ENCODE results near the gene TNFRSF1A. TPM values are rescaled to one million over a fixed set of nuclear protein-coding genes. Genes with fewer than 3 reads are reported as not detected.

The TNFRSF1A gene
- polyA plus RNA-seq, 2 of the 4 experiments (the other 2 are of a cell fraction): 416 to 460 TPM

DNA sequence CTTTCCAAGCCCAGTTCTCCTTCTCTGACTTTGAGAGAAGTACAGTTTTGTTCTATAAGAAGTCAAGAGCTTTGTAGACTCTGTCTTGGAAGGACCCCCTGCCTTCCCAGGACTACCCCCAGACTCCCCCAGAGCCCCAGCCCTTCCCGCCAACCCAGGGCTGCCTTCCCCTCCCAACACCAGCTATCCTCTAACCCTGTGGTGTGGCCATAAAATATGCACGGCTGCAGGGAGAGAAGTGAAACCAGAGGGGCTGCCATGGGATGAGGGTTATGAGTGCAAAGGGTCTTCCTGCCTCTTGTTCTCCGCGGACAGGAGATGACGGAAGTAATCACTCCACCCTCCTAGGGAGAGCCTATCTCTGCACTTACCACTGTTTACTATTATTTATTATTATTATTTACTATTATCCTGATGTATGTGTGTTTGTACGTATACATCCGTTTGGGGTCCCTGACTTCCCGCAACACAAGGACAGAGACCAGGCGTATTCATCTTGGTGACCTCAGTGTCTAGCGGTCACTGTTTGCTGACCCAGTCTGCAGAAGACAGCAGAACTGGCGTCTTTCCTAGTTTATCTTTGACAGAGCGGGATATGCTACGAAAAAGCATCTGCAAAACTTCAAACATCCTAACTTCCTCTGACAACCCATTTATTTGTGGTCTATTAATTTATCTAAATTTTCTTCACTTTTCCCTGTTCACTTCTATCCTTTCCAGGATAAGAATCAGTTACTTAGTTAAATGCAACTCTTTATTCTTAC, 37.0 kb upstream of the TNFRSF1A start:
- no peak overlapping the region for H3K4me3 ChIP-seq
- no peak for ATAC-seq
- no peak overlapping the region for H3K4me2 ChIP-seq
- no peaks in the 10 kb centered on the region for H3K9me3 ChIP-seq
- H3K27ac ChIP-seq: peak overlapping the region; percentile 62 to 97; a peak in 4 of 6 replicates
- no peak for FAIRE-seq
- peaks cover 57% of the 10 kb centered on the region for H3K4me1 ChIP-seq
- no peak for DNase-seq (ENCODE audit: low read depth in 1 of 2, low spot score in 1 of 2)
- TF ChIP-seq ZC3H11A (IDR thresholded peaks at IDR 0.05): no peak
- TF ChIP-seq, protein P1, sequence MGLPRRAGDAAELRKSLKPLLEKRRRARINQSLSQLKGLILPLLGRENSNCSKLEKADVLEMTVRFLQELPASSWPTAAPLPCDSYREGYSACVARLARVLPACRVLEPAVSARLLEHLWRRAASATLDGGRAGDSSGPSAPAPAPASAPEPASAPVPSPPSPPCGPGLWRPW (IDR thresholded peaks at IDR 0.05): no peak
- TF ChIP-seq, protein P2, sequence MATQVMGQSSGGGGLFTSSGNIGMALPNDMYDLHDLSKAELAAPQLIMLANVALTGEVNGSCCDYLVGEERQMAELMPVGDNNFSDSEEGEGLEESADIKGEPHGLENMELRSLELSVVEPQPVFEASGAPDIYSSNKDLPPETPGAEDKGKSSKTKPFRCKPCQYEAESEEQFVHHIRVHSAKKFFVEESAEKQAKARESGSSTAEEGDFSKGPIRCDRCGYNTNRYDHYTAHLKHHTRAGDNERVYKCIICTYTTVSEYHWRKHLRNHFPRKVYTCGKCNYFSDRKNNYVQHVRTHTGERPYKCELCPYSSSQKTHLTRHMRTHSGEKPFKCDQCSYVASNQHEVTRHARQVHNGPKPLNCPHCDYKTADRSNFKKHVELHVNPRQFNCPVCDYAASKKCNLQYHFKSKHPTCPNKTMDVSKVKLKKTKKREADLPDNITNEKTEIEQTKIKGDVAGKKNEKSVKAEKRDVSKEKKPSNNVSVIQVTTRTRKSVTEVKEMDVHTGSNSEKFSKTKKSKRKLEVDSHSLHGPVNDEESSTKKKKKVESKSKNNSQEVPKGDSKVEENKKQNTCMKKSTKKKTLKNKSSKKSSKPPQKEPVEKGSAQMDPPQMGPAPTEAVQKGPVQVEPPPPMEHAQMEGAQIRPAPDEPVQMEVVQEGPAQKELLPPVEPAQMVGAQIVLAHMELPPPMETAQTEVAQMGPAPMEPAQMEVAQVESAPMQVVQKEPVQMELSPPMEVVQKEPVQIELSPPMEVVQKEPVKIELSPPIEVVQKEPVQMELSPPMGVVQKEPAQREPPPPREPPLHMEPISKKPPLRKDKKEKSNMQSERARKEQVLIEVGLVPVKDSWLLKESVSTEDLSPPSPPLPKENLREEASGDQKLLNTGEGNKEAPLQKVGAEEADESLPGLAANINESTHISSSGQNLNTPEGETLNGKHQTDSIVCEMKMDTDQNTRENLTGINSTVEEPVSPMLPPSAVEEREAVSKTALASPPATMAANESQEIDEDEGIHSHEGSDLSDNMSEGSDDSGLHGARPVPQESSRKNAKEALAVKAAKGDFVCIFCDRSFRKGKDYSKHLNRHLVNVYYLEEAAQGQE (IDR thresholded peaks at IDR 0.05): no peak
- CTCF ChIA-PET: interaction anchor here (24.7 kb wide), 1 partner anchor 40 kb away, joined by 705 read pairs; the partner anchor contains the start of gene TNFRSF1A
- POLR2A ChIA-PET: interaction anchor here (0.9 kb wide), 1 partner anchor 43 kb away, joined by 3 read pairs; no protein-coding TSS in a partner anchor
- 95% methylated on average over 13 of the region's 13 CpGs for WGBS (ENCODE audit: missing lambda C conversion rate)

DNA sequence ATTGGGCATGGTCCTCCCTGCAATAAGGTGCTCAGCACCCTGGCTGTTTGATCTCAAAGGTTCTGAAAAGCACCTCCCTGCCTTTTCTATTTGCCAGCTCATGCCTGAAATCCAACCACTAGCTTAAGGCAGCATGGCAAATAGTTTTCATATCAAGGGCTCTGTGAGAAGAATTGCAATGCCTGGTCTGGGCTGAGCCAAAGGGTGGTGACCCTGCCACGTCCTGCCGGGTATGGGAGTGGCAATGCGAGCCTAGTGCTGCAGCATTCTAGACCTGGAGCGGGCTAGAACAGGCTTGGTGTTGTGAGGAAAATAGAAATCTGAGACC, 35.8 kb upstream of the TNFRSF1A start:
- POLR2A ChIA-PET: no interaction called here
- 48% methylated on average over 4 of the region's 4 CpGs for WGBS (ENCODE audit: missing lambda C conversion rate)
- peak in 1 of 2 experiments; percentile 51 for DNase-seq (ENCODE audit: low read depth in 1 of 2, low spot score in 1 of 2)
- CTCF ChIA-PET: interaction anchor here (1.0 to 24.7 kb wide), 4 partner anchors 10 to 88 kb away, joined by 4 to 705 read pairs (median 9); partner anchors contain the start of gene TNFRSF1A
- Histone ChIP-seq H3K4me3 (no peak overlapping the region), H3K9me3 (no peaks in the 10 kb centered on the region), H3K27ac (peak overlapping the region; percentile 97 to 99), H3K4me2 (peak overlapping the region; percentile 54), H3K4me1 (peaks cover 59% of the 10 kb centered on the region)
- peak in 1 of 2 experiments; percentile 6; a peak in 1 of 6 replicates for ATAC-seq
- no peak for TF ChIP-seq ZFP36 (IDR thresholded peaks at IDR 0.05; ENCODE audit: borderline replicate concordance, partially characterized antibody)
- TF ChIP-seq, protein P3, sequence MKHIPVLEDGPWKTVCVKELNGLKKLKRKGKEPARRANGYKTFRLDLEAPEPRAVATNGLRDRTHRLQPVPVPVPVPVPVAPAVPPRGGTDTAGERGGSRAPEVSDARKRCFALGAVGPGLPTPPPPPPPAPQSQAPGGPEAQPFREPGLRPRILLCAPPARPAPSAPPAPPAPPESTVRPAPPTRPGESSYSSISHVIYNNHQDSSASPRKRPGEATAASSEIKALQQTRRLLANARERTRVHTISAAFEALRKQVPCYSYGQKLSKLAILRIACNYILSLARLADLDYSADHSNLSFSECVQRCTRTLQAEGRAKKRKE (CRISPR knock-in tag; IDR thresholded peaks at IDR 0.05; ENCODE audit: low read depth): no peak
- no peak for TF ChIP-seq SREBF2 (IDR thresholded peaks at IDR 0.05)
- TF ChIP-seq CBX8 (IDR thresholded peaks at IDR 0.05): no peak
- no peak for TF ChIP-seq NFE2L2 (conservative IDR thresholded peaks at IDR 0.05; ENCODE audit: low read length)
- no peak for TF ChIP-seq POLR2A (IDR thresholded peaks at IDR 0.05; ENCODE audit: low read length)
- no peak for TF ChIP-seq HOXA7 (CRISPR knock-in tag; IDR thresholded peaks at IDR 0.05)
- no peak for TF ChIP-seq CBX2 (IDR thresholded peaks at IDR 0.05; ENCODE audit: borderline replicate concordance, low read depth)
- no peak for TF ChIP-seq EHMT2 (IDR thresholded peaks at IDR 0.05; ENCODE audit: low read depth)
- TF ChIP-seq, protein P4, sequence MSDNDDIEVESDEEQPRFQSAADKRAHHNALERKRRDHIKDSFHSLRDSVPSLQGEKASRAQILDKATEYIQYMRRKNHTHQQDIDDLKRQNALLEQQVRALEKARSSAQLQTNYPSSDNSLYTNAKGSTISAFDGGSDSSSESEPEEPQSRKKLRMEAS (IDR thresholded peaks at IDR 0.05): no peak
- no peak for TF ChIP-seq EP300 (IDR thresholded peaks at IDR 0.05)
- no peak for TF ChIP-seq HEYL (CRISPR knock-in tag; IDR thresholded peaks at IDR 0.05)
- no peak for TF ChIP-seq JUN (IDR thresholded peaks at IDR 0.05)
- TF ChIP-seq CHD4 (IDR thresholded peaks at IDR 0.05; ENCODE audit: borderline replicate concordance): no peak
- TF ChIP-seq, protein P2 (IDR thresholded peaks at IDR 0.05): no peak
- FAIRE-seq: no peak
